HG03432 (cell line): ENCODE measurements around the gene ACP4.
"Not testable (repeated sequence)": the region's sequence is repeated elsewhere in the genome, so short reads cannot be mapped to it uniquely, and the experiment has no call there.

Experiments
- ATAC-seq: cut with Tn5 transposase; IDR thresholded peaks from one replicate; pipeline ENCODE4 v1.9.1; 2021; ENCODE audit warnings: mild to moderate bottlenecking, moderate library complexity; ENCODE audit not compliant: unreplicated experiment

ACP4 gene

GRCh38 chr19:50790396-50790795, at the start of gene ACP4:
TSS of gene ACP4 (plus strand) at chr19:50790415. CDS start at chr19:50790415, 0 bp downstream.
- no peak for ATAC-seq

- no peak for ATAC-seq
Observed at GRCh38 chr19:50741179-50741933, 48.9 kb upstream of the ACP4 start.

- no peak for ATAC-seq
Observed at GRCh38 chr19:50743537-50743936, 46.7 kb upstream of the ACP4 start.

- ATAC-seq = no peak
Observed at GRCh38 chr19:50745221-50745620, 45.0 kb upstream of the ACP4 start.

GRCh38 chr19:50747141-50747540, 43.1 kb upstream of the ACP4 start:
- not testable (repeated sequence) for ATAC-seq

- ATAC-seq = no peak
Observed at GRCh38 chr19:50749490-50749889, 40.7 kb upstream of the ACP4 start.

- ATAC-seq = no peak
Observed at GRCh38 chr19:50750010-50750409, 40.2 kb upstream of the ACP4 start.

GRCh38 chr19:50753879-50754278, 36.3 kb upstream of the ACP4 start:
- ATAC-seq = no peak

GRCh38 chr19:50756244-50756643, 34.0 kb upstream of the ACP4 start:
- ATAC-seq = not testable (repeated sequence)

- not testable (repeated sequence) for ATAC-seq
Observed at GRCh38 chr19:50757624-50758023, 32.6 kb upstream of the ACP4 start.

- ATAC-seq = not testable (repeated sequence)
Observed at GRCh38 chr19:50759076-50759475, 31.1 kb upstream of the ACP4 start.

GRCh38 chr19:50759886-50760285, 30.3 kb upstream of the ACP4 start:
- ATAC-seq = no peak

GRCh38 chr19:50761501-50761900, 28.7 kb upstream of the ACP4 start:
- ATAC-seq = not testable (repeated sequence)

- ATAC-seq = not testable (repeated sequence)
Observed at GRCh38 chr19:50763521-50763920, 26.7 kb upstream of the ACP4 start.

- no peak for ATAC-seq
Observed at GRCh38 chr19:50764409-50764808, 25.8 kb upstream of the ACP4 start.

- ATAC-seq = not testable (repeated sequence)
Observed at GRCh38 chr19:50766746-50767145, 23.5 kb upstream of the ACP4 start.

GRCh38 chr19:50767263-50767662, 23.0 kb upstream of the ACP4 start:
- ATAC-seq = not testable (repeated sequence)

GRCh38 chr19:50768277-50768676, 21.9 kb upstream of the ACP4 start:
- ATAC-seq = no peak

GRCh38 chr19:50770164-50770563, 20.1 kb upstream of the ACP4 start, which contains the start of gene GPR32:
TSS of gene GPR32 (plus strand) at chr19:50770464. CDS start at chr19:50770601, 137 bp downstream.
- not testable (repeated sequence) for ATAC-seq

GRCh38 chr19:50770888-50771287, 19.3 kb upstream of the ACP4 start:
- no peak for ATAC-seq

- ATAC-seq = no peak
Observed at GRCh38 chr19:50772476-50772875, 17.7 kb upstream of the ACP4 start.

- ATAC-seq = not testable (repeated sequence)
Observed at GRCh38 chr19:50772912-50773311, 17.3 kb upstream of the ACP4 start.

GRCh38 chr19:50773454-50773853, 16.8 kb upstream of the ACP4 start:
- ATAC-seq = not testable (repeated sequence)
